Adrenal gland (tissue), 12 donors: ENCODE data around the gene YWHAB. TPM values are rescaled to one million over a fixed set of nuclear protein-coding genes. Genes with fewer than 3 reads are reported as not detected.

Experiments
- DNase-seq, 7 donors: peaks; one replicate each; pipeline ENCODE4 v3.0.0-alpha.2; 2019 to 2020
- H3K27ac ChIP-seq, 5 donors: fragments of 200-600 bp; sonication (generic) in 4 of 5; 1 replicate in 3 of 5; 2 replicates in 2 of 5; pipeline versions ENCODE4 v1.5.1 to v1.8.0; 2016 to 2020; ENCODE audit warnings: mild to moderate bottlenecking in 1 of 5
- H3K27me3 ChIP-seq: fragments of 200-600 bp; 2 replicates; pipeline ENCODE4 v1.8.0; 2021
- H3K36me3 ChIP-seq, 2 donors: fragments of 200-600 bp; replicated peaks in 1 of 2; 1 replicate in 1 of 2; 2 replicates in 1 of 2; pipeline versions ENCODE4 v1.5.1 to v1.8.0; 2018 to 2022
- H3K4me1 ChIP-seq, 2 donors: fragments of 200-600 bp; replicated peaks in 1 of 2; 1 replicate in 1 of 2; 2 replicates in 1 of 2; pipeline versions ENCODE4 v1.5.1 to v1.8.0; 2018 to 2021
- H3K4me3 ChIP-seq, 4 donors: fragments of 200-600 bp; sonication (generic) in 3 of 4; one replicate each; pipeline ENCODE4 v1.5.1; 2016 to 2018
- H3K9me3 ChIP-seq, 3 donors: fragments of 200-600 bp; sonication (generic) in 1 of 3; replicated peaks in 1 of 3; 1 replicate in 2 of 3; 2 replicates in 1 of 3; pipeline versions ENCODE4 v1.5.1 to v1.8.0; 2016 to 2021
- CTCF ChIP-seq, 6 experiments: fragments of 450-650 bp in 4 of 6; fragments of 200-600 bp in 2 of 6; sonication (generic) in 1 of 6; IDR thresholded peaks; 1 replicate in 5 of 6; 2 replicates in 1 of 6; pipeline versions ENCODE4 v1.5.1 to v1.8.0; 2016 to 2021; ENCODE audit warnings: antibody characterized with exemption in 6 of 6, mild to moderate bottlenecking in 2 of 6, moderate library complexity in 1 of 6
- POLR2A ChIP-seq, 2 donors: fragments of 450-650 bp; IDR thresholded peaks; one replicate each; pipeline ENCODE4 v1.6.1; 2017; ENCODE audit warnings: antibody characterized with exemption in 2 of 2, mild to moderate bottlenecking in 2 of 2, moderate library complexity in 1 of 2
- whole genome bisulfite sequencing, 4 donors: extraction: QIAGEN DNeasy Blood & Tissue Kit in 2 of 4; methylation state at CpG; one replicate each; pipeline versions ENCODE4 v1.1.5 to v1.1.7; 2013 to 2017; 5-methylcytosine and 5-hydroxymethylcytosine counted together
- intact Hi-C, 2 donors: fragments of 100-400 bp; cut with DNase I; formaldehyde crosslinking; loops; one replicate each; pipeline versions ENCODE4 v1.14.1 to v1.15.0; 2022 to 2023
- polyA plus RNA-seq, 3 donors: library from polyadenylated mRNA; stranded (reverse); fragments of 200-250 nt in 2 of 3; fragments of 350-450 nt in 1 of 3; fragmentation: Illumina TruSeq in 1 of 3; extraction: RNeasy Lipid Tissue Mini Kit (QIAGEN cat#74804) in 1 of 3; gene quantifications; one replicate each; pipeline ENCODE4 v1.2.3, GENCODE V29; 2013 to 2014
- total RNA-seq, 9 donors: library from RNA; depleted of rRNA in 4 of 9; stranded (reverse); fragments of >200 nt in 4 of 9; fragments of 120-200 nt in 1 of 9; fragmentation: NEBNext Ultra II Directional in 1 of 9; extraction: Animal tissue kit (Norgen Biotek cat#: 25700) in 1 of 9; gene quantifications; one replicate each; pipeline versions ENCODE4 v1.1.0 to v1.2.4, GENCODE V29; 2013 to 2023
- donor health status: healthy with polysubstance abuse.
- donor health status: Bipolar disorder and iron deficiency.
- donor health status: DM: yes; HTN: yes; CAD: no.
- donor health status: DM: no; HTN: no; CAD: no.
- donor health status: DM: no; HTN: no; CAD: no.
- donor health status: DM: yes; HTN: yes; CAD: no.

The YWHAB gene
- total and polyA plus RNA-seq, 12 donors = 53.1 to 293 (median 143) TPM

GRCh38 chr20:44884907-44885391 lies 556 bp upstream of the YWHAB start:
- intact Hi-C loops = no loop called here
- WGBS, 4 donors = 11 to 18% (median 15%) methylated on average over 14 of the region's 14 CpGs

GRCh38 chr20:44886266-44886651 lies 754 bp downstream of the YWHAB start:
- WGBS, 4 donors = 0 to 1% (median 0%) methylated on average over 8 of the region's 8 CpGs
- intact Hi-C loops = no loop called here
- Histone ChIP-seq H3K36me3 (no peaks in the 10 kb centered on the region), H3K4me1 (peaks cover 37 to 51% of the 10 kb centered on the region in 2 donors), H3K27ac (peak overlapping the region; percentile 88 to 99 (median 96)), H3K4me3 (peak overlapping the region; percentile 28 to 91 (median 71)), H3K27me3 (no peaks in the 10 kb centered on the region), H3K9me3 (no peaks in the 10 kb centered on the region)
- TF ChIP-seq CTCF (IDR thresholded peaks at IDR 0.05) = no peak
- TF ChIP-seq POLR2A (IDR thresholded peaks at IDR 0.05) = no peak
- DNase-seq = peak in 2 of 7 donors; percentile 19 to 22

More at GRCh38 chr20:44884907-44885391, 556 bp upstream of the YWHAB start:
- Histone ChIP-seq H3K27me3 (no peaks in the 10 kb centered on the region), H3K4me3 (peak overlapping the region in 2 of 4 donors; percentile 57 to 91), H3K27ac (peak overlapping the region in 3 of 5 donors; percentile 95 to 99 (median 96)), H3K36me3 (no peaks in the 10 kb centered on the region), H3K4me1 (peaks cover 32 to 40% of the 10 kb centered on the region in 2 donors), H3K9me3 (no peaks in the 10 kb centered on the region)
- DNase-seq = peak in 1 of 7 donors; percentile 35
- TF ChIP-seq CTCF (IDR thresholded peaks at IDR 0.05) (no peak), POLR2A (IDR thresholded peaks at IDR 0.05) (no peak)

GRCh38 chr20:44886828-44887227 lies 1.3 kb downstream of the YWHAB start:
- TF ChIP-seq CTCF (IDR thresholded peaks at IDR 0.05) = no peak
- Histone ChIP-seq H3K36me3 (no peaks in the 10 kb centered on the region), H3K4me1 (peaks cover 37 to 57% of the 10 kb centered on the region in 2 donors), H3K27ac (peak overlapping the region in 3 of 5 donors; percentile 95 to 99 (median 96)), H3K4me3 (peak overlapping the region in 3 of 4 donors; percentile 57 to 91 (median 85)), H3K9me3 (no peaks in the 10 kb centered on the region), H3K27me3 (no peaks in the 10 kb centered on the region)
- intact Hi-C loops = no loop called here
- 0 to 3% (median 1%) methylated on average over 2 of the region's 2 CpGs for WGBS, 4 donors
- DNase-seq = no peak

GRCh38 chr20:44887466-44887865 lies 2.0 kb downstream of the YWHAB start:
- WGBS, 4 donors = 48 to 57% (median 51%) methylated on average over 4 of the region's 4 CpGs
- Histone ChIP-seq H3K4me1 (peaks cover 37 to 62% of the 10 kb centered on the region in 2 donors), H3K27ac (no peak overlapping the region), H3K4me3 (peak overlapping the region in 1 of 4 donors; percentile 91), H3K9me3 (no peaks in the 10 kb centered on the region), H3K36me3 (no peaks in the 10 kb centered on the region), H3K27me3 (no peaks in the 10 kb centered on the region)
- intact Hi-C loops = no loop called here
- DNase-seq = no peak
- TF ChIP-seq CTCF (IDR thresholded peaks at IDR 0.05) = no peak
- TF ChIP-seq POLR2A (IDR thresholded peaks at IDR 0.05) = no peak
